ENCODE results near the gene TBXAS1. TPM values are rescaled to one million over a fixed set of nuclear protein-coding genes. Genes with fewer than 3 reads are reported as not detected.

TBXAS1 gene
- total RNA-seq, 2 experiments from 2014 or later, result 0.86 TPM; not detected in 1

DNA sequence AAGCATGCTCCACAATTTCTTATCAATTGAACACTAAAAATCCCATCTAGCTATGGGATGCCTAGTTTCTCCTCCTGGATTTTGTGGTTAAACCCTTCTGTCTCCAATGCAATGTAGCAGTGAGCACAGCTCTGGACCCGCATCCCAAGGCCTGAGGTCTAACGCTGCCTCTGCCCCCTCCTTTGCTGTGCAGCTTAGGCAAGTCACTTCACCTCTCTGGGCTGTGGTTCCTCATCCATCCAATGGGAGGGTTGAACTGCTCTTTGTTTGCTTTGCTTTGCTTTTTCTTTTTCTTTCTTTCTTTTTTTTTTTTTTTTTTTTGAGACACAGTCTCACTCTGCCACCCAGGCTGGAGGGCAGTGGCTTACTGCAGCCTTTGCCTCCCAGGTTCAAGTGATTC lies 164.5 kb downstream of the TBXAS1 start:
- intact Hi-C loops (cut with micrococcal nuclease; ENCODE audit: unreplicated experiment), result no loop called here
- DNase-seq (ENCODE audit: low spot score), result no peak
- H2AFZ ChIP-seq (ENCODE audit: low read length), result no peak overlapping the region
- TF ChIP-seq CTCF (conservative IDR thresholded peaks at IDR 0.05; ENCODE audit: low read length) (no peak), EZH2phosphoT487 (IDR thresholded peaks at IDR 0.05; ENCODE audit: borderline replicate concordance, low read depth, low read length) (no peak)
- H3K79me2 ChIP-seq (ENCODE audit: insufficient read depth, low read depth, low read length), result no peaks in the 10 kb centered on the region
- H3K4me2 ChIP-seq (ENCODE audit: low read length), result no peak overlapping the region
- H3K36me3 ChIP-seq (ENCODE audit: insufficient read depth, low read length), result no peaks in the 10 kb centered on the region
- POLR2A ChIA-PET, result interaction anchor here (0.7 kb wide), 2 partner anchors 96 to 210 kb away, joined by 3 to 4 read pairs; no protein-coding TSS in a partner anchor
- no peaks in the 10 kb centered on the region for H3K9me2 ChIP-seq (ENCODE audit: insufficient read depth, low read length)
- CTCF ChIA-PET (ENCODE audit: unreplicated experiment), result interaction anchor here (1.0 kb wide), 1 partner anchor 77 kb away, joined by 3 read pairs; no protein-coding TSS in a partner anchor
- H4K20me1 ChIP-seq (ENCODE audit: insufficient read depth, low read length), result no peaks in the 10 kb centered on the region
- no peak overlapping the region for H3K4me3 ChIP-seq (ENCODE audit: low read depth, low read length, poor library complexity, severe bottlenecking)
- BruUV-seq (replicated peaks), result no TSS peak
- H3K27ac ChIP-seq (ENCODE audit: low read depth, low read length, poor library complexity, severe bottlenecking), result no peak overlapping the region
- H3K4me1 ChIP-seq (ENCODE audit: insufficient read depth, low read length, poor library complexity, severe bottlenecking), result peaks cover 18% of the 10 kb centered on the region
- H3K9me3 ChIP-seq (ENCODE audit: low read length), result no peaks in the 10 kb centered on the region

- Histone ChIP-seq H3K4me1 (ENCODE audit: insufficient read depth, low read length, poor library complexity, severe bottlenecking) (peaks cover 15% of the 10 kb centered on the region), H4K20me1 (ENCODE audit: insufficient read depth, low read length) (no peaks in the 10 kb centered on the region), H2AFZ (ENCODE audit: low read length) (no peak overlapping the region), H3K4me2 (ENCODE audit: low read length) (no peak overlapping the region), H3K9me3 (ENCODE audit: low read length) (no peaks in the 10 kb centered on the region), H3K4me3 (ENCODE audit: low read depth, low read length, poor library complexity, severe bottlenecking) (no peak overlapping the region), H3K27ac (ENCODE audit: low read depth, low read length, poor library complexity, severe bottlenecking) (no peak overlapping the region), H3K79me2 (ENCODE audit: insufficient read depth, low read depth, low read length) (no peaks in the 10 kb centered on the region), H3K36me3 (ENCODE audit: insufficient read depth, low read length) (no peaks in the 10 kb centered on the region), H3K9me2 (ENCODE audit: insufficient read depth, low read length) (no peaks in the 10 kb centered on the region)
- TF ChIP-seq CTCF (conservative IDR thresholded peaks at IDR 0.05; ENCODE audit: low read length) (no peak), EZH2phosphoT487 (IDR thresholded peaks at IDR 0.05; ENCODE audit: borderline replicate concordance, low read depth, low read length) (no peak)
- CTCF ChIA-PET (ENCODE audit: unreplicated experiment), result interaction anchor here (0.8 kb wide), 1 partner anchor 11 kb away, joined by 3 read pairs; no protein-coding TSS in a partner anchor
- DNase-seq (ENCODE audit: low spot score), result no peak
- no TSS peak for BruUV-seq (replicated peaks)
- intact Hi-C loops (cut with micrococcal nuclease; ENCODE audit: unreplicated experiment), result no loop called here
- POLR2A ChIA-PET, result interaction anchor here (0.7 kb wide), 2 partner anchors 97 to 211 kb away, joined by 3 to 4 read pairs; no protein-coding TSS in a partner anchor
Measured at GRCh38 chr7:139994356-139994755, 165.3 kb downstream of the TBXAS1 start.

DNA sequence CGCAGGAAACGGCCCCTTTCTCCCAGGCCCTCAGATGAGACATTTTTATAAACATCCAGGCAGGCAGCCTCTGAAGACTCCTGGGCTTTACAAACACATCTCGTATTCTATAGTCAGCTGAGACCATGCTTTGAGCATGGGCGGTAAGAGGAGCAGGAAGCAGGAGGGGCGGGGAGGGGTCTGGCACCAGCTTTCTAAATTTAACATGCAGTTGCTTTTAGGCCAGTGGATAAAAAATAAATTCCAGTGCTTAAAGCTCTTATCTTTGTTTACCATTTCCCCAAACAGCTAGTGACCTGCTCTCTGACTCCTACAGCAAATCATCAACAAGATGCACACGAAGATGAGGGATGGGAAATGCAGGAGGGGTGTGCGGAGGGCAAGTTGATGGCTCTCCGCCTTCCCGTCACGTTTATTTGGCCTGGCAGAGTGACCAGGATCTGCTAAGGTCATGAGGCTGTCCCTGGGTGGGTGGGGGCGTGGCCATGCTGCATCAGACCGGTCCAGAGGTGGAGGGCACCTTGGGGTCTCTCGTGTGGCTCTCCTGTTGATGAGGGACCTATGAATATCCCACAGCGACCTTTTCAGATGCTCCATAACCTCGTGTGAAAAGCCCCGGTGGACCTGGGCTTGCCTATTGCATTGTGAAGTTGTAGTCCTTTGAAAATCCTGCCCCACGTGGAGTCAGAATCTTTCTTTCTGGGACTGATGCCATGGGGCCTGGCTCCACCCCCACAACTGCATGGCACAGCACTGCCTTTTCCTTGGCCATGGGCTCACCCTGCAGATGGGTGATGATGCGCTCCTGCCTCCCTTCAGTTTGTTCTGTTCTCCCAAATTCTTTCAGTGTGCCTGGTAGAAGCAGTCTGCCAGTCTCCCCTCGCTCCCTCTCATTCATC lies 166.2 kb downstream of the TBXAS1 start:
- no peak overlapping the region for H3K27ac ChIP-seq (ENCODE audit: low read depth, low read length, poor library complexity, severe bottlenecking)
- H2AFZ ChIP-seq (ENCODE audit: low read length), result no peak overlapping the region
- H3K9me3 ChIP-seq (ENCODE audit: low read length), result no peaks in the 10 kb centered on the region
- H3K9me2 ChIP-seq (ENCODE audit: insufficient read depth, low read length), result no peaks in the 10 kb centered on the region
- no peaks in the 10 kb centered on the region for H4K20me1 ChIP-seq (ENCODE audit: insufficient read depth, low read length)
- no peaks in the 10 kb centered on the region for H3K79me2 ChIP-seq (ENCODE audit: insufficient read depth, low read depth, low read length)
- no peak overlapping the region for H3K4me3 ChIP-seq (ENCODE audit: low read depth, low read length, poor library complexity, severe bottlenecking)
- ChIA-PET CTCF (ENCODE audit: unreplicated experiment) (interaction anchor here (0.7 to 0.8 kb wide), 2 partner anchors 10 to 34 kb away, joined by 3 read pairs; no protein-coding TSS in a partner anchor), POLR2A (no interaction called here)
- TF ChIP-seq CTCF (conservative IDR thresholded peaks at IDR 0.05; ENCODE audit: low read length) (no peak), EZH2phosphoT487 (IDR thresholded peaks at IDR 0.05; ENCODE audit: borderline replicate concordance, low read depth, low read length) (no peak)
- DNase-seq (ENCODE audit: low spot score), result no peak
- H3K4me1 ChIP-seq (ENCODE audit: insufficient read depth, low read length, poor library complexity, severe bottlenecking), result peaks cover 6% of the 10 kb centered on the region
- H3K4me2 ChIP-seq (ENCODE audit: low read length), result no peak overlapping the region
- no TSS peak for BruUV-seq (replicated peaks)
- intact Hi-C loops (cut with micrococcal nuclease; ENCODE audit: unreplicated experiment), result no loop called here
- no peaks in the 10 kb centered on the region for H3K36me3 ChIP-seq (ENCODE audit: insufficient read depth, low read length)
